ENCODE measurements around the gene FNBP1. TPM values are rescaled to one million over a fixed set of nuclear protein-coding genes. Genes with fewer than 3 reads are reported as not detected.

Gene FNBP1
- total and polyA plus RNA-seq, 2 experiments from 2014 or later: 26.6 to 28.8 TPM

DNA sequence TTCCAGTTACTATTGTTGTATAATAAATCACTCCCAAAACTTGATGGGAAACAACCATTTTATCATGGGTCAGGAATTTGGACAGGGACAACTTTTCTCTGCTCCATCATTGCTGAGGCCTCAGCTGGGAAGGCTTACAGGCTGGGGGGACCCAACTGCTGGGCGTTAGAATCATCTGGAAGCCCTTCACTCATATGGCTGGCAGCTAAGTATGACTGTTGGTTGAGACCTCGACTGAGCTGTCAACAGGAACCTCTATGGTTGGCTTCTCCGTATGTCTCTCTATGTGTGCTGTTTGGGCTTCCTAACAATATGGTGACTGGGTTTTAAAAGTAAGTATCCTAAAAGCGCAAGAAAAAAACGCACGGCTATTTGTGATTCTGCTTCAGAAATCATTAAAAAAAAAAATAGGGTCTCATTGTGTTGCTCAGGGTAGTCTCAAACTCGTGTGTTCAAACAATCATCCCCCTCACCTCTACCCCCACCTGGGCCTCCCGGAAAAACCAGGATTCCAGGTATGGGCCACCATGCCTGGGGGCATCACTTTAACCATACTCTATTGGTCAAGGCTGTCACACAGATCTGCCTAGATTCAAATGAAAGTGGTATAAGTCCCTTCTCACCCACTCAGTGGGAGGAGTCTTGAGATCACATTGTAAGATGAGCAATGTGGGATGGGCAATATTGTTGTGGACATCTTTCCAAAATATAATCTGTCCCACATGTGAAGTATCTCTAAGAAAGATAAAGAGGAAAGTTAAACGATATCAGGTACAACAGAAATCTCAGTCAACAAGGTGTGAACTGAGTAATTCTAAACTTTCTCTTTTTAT is 15.2 kb downstream of the FNBP1 start:
- H4K20me1 ChIP-seq (replicated peaks; ENCODE audit: insufficient read depth): peaks cover 17% of the 10 kb centered on the region; the same call in 1 of the 2 replicates
- H3K27ac Mint-ChIP-seq: no peak overlapping the region
- no peaks in the 10 kb centered on the region for H3K9me2 ChIP-seq (ENCODE audit: insufficient read depth)
- H2AFZ ChIP-seq: no peak overlapping the region
- no peak for ATAC-seq
- H3K4me2 ChIP-seq: no peak overlapping the region
- TF ChIP-seq CREB1 (CRISPR knock-in tag; IDR thresholded peaks at IDR 0.05; ENCODE audit: low read depth): no peak
- TF ChIP-seq EZH2 (IDR thresholded peaks at IDR 0.05; ENCODE audit: low read depth, unreplicated experiment): no peak
- TF ChIP-seq, protein P1, sequence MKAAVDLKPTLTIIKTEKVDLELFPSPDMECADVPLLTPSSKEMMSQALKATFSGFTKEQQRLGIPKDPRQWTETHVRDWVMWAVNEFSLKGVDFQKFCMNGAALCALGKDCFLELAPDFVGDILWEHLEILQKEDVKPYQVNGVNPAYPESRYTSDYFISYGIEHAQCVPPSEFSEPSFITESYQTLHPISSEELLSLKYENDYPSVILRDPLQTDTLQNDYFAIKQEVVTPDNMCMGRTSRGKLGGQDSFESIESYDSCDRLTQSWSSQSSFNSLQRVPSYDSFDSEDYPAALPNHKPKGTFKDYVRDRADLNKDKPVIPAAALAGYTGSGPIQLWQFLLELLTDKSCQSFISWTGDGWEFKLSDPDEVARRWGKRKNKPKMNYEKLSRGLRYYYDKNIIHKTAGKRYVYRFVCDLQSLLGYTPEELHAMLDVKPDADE (IDR thresholded peaks at IDR 0.05): no peak
- TF ChIP-seq STAT1 (IDR thresholded peaks at IDR 0.05; ENCODE audit: unreplicated experiment): no peak
- no peak for TF ChIP-seq ZNF331 (CRISPR knock-in tag; IDR thresholded peaks at IDR 0.05; ENCODE audit: low read depth)
- TF ChIP-seq ZNF114 (CRISPR knock-in tag; IDR thresholded peaks at IDR 0.05): no peak
- TF ChIP-seq, protein P2, sequence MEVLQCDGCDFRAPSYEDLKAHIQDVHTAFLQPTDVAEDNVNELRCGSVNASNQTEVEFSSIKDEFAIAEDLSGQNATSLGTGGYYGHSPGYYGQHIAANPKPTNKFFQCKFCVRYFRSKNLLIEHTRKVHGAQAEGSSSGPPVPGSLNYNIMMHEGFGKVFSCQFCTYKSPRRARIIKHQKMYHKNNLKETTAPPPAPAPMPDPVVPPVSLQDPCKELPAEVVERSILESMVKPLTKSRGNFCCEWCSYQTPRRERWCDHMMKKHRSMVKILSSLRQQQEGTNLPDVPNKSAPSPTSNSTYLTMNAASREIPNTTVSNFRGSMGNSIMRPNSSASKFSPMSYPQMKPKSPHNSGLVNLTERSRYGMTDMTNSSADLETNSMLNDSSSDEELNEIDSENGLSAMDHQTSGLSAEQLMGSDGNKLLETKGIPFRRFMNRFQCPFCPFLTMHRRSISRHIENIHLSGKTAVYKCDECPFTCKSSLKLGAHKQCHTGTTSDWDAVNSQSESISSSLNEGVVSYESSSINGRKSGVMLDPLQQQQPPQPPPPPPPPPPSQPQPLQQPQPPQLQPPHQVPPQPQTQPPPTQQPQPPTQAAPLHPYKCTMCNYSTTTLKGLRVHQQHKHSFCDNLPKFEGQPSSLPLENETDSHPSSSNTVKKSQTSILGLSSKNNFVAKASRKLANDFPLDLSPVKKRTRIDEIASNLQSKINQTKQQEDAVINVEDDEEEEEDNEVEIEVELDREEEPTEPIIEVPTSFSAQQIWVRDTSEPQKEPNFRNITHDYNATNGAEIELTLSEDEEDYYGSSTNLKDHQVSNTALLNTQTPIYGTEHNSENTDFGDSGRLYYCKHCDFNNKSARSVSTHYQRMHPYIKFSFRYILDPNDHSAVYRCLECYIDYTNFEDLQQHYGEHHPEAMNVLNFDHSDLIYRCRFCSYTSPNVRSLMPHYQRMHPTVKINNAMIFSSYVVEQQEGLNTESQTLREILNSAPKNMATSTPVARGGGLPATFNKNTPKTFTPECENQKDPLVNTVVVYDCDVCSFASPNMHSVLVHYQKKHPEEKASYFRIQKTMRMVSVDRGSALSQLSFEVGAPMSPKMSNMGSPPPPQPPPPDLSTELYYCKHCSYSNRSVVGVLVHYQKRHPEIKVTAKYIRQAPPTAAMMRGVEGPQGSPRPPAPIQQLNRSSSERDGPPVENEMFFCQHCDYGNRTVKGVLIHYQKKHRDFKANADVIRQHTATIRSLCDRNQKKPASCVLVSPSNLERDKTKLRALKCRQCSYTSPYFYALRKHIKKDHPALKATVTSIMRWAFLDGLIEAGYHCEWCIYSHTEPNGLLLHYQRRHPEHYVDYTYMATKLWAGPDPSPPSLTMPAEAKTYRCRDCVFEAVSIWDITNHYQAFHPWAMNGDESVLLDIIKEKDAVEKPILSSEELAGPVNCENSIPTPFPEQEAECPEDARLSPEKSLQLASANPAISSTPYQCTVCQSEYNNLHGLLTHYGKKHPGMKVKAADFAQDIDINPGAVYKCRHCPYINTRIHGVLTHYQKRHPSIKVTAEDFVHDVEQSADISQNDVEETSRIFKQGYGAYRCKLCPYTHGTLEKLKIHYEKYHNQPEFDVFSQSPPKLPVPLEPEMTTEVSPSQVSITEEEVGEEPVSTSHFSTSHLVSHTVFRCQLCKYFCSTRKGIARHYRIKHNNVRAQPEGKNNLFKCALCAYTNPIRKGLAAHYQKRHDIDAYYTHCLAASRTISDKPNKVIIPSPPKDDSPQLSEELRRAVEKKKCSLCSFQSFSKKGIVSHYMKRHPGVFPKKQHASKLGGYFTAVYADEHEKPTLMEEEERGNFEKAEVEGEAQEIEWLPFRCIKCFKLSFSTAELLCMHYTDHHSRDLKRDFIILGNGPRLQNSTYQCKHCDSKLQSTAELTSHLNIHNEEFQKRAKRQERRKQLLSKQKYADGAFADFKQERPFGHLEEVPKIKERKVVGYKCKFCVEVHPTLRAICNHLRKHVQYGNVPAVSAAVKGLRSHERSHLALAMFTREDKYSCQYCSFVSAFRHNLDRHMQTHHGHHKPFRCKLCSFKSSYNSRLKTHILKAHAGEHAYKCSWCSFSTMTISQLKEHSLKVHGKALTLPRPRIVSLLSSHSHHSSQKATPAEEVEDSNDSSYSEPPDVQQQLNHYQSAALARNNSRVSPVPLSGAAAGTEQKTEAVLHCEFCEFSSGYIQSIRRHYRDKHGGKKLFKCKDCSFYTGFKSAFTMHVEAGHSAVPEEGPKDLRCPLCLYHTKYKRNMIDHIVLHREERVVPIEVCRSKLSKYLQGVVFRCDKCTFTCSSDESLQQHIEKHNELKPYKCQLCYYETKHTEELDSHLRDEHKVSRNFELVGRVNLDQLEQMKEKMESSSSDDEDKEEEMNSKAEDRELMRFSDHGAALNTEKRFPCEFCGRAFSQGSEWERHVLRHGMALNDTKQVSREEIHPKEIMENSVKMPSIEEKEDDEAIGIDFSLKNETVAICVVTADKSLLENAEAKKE (CRISPR knock-in tag; IDR thresholded peaks at IDR 0.05): no peak
- TF ChIP-seq NANOG (IDR thresholded peaks at IDR 0.05; ENCODE audit: borderline replicate concordance): no peak
- DNase-seq (ENCODE audit: low spot score): no peak
- no peaks in the 10 kb centered on the region for H3K9me3 Mint-ChIP-seq
- no peak overlapping the region for H3K4me3 Mint-ChIP-seq
- peaks cover 2% of the 10 kb centered on the region; the same call in 2 of the 3 replicates for H3K4me1 Mint-ChIP-seq
- no peaks in the 10 kb centered on the region for H3K36me3 ChIP-seq (ENCODE audit: insufficient read depth)
- H3K4me3 ChIP-seq: no peak overlapping the region
- H3K27ac ChIP-seq (ENCODE audit: low read depth): no peak overlapping the region
- H3K36me3 Mint-ChIP-seq (ENCODE audit: low read depth): no peaks in the 10 kb centered on the region
- peaks cover 71% of the 10 kb centered on the region for H3K79me2 ChIP-seq (replicated peaks; ENCODE audit: insufficient read depth)
- no peaks in the 10 kb centered on the region for H3F3A ChIP-seq (replicated peaks; ENCODE audit: low read depth)
- peaks cover 3% of the 10 kb centered on the region; the same call in 1 of the 2 replicates for H3K4me1 ChIP-seq (ENCODE audit: insufficient read depth)
- H3K27me3 Mint-ChIP-seq (ENCODE audit: insufficient read depth, low read depth, poor library complexity): peaks cover 5% of the 10 kb centered on the region
- H3K27me3 ChIP-seq (ENCODE audit: insufficient read depth): no peaks in the 10 kb centered on the region
